Measurements from ENCODE around the gene NLGN4Y. TPM values are rescaled to one million over a fixed set of nuclear protein-coding genes. Genes with fewer than 3 reads are reported as not detected.

Gene NLGN4Y
- total and polyA plus RNA-seq, 7 donors: 0.30 to 0.65 (median 0.46) TPM; not detected in 4

GRCh38 chrY:14804041-14804440 is 279.7 kb downstream of the NLGN4Y start:
- TF ChIP-seq, protein P1, sequence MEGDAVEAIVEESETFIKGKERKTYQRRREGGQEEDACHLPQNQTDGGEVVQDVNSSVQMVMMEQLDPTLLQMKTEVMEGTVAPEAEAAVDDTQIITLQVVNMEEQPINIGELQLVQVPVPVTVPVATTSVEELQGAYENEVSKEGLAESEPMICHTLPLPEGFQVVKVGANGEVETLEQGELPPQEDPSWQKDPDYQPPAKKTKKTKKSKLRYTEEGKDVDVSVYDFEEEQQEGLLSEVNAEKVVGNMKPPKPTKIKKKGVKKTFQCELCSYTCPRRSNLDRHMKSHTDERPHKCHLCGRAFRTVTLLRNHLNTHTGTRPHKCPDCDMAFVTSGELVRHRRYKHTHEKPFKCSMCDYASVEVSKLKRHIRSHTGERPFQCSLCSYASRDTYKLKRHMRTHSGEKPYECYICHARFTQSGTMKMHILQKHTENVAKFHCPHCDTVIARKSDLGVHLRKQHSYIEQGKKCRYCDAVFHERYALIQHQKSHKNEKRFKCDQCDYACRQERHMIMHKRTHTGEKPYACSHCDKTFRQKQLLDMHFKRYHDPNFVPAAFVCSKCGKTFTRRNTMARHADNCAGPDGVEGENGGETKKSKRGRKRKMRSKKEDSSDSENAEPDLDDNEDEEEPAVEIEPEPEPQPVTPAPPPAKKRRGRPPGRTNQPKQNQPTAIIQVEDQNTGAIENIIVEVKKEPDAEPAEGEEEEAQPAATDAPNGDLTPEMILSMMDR (IDR thresholded peaks at IDR 0.05): no peak
- no peak overlapping the region for H3K4me3 ChIP-seq
- no peaks in the 10 kb centered on the region for H3K9me3 ChIP-seq
- no peaks in the 10 kb centered on the region for H3K27me3 ChIP-seq (ENCODE audit: insufficient read depth in 3 of 3, low read length in 2 of 3)
- intact Hi-C loops (cut with DNase I): no loop called here
- no peak for DNase-seq
- H3K36me3 ChIP-seq (ENCODE audit: insufficient read depth in 1 of 2, low read depth in 1 of 2): no peaks in the 10 kb centered on the region
- ATAC-seq: no peak
- H3K4me1 ChIP-seq: no peaks in the 10 kb centered on the region
- no peak overlapping the region for H3K27ac ChIP-seq

GRCh38 chrY:14818452-14818851 is 294.1 kb downstream of the NLGN4Y start:
- H3K4me3 ChIP-seq: no peak overlapping the region
- no peak for DNase-seq
- no peaks in the 10 kb centered on the region for H3K4me1 ChIP-seq
- H3K27ac ChIP-seq: no peak overlapping the region
- TF ChIP-seq, protein P1 (IDR thresholded peaks at IDR 0.05): no peak
- no peaks in the 10 kb centered on the region for H3K27me3 ChIP-seq (ENCODE audit: insufficient read depth in 3 of 3, low read length in 2 of 3)
- no peak for ATAC-seq
- intact Hi-C loops (cut with DNase I): no loop called here
- H3K36me3 ChIP-seq (ENCODE audit: insufficient read depth in 1 of 2, low read depth in 1 of 2): no peaks in the 10 kb centered on the region
- no peaks in the 10 kb centered on the region for H3K9me3 ChIP-seq

DNA sequence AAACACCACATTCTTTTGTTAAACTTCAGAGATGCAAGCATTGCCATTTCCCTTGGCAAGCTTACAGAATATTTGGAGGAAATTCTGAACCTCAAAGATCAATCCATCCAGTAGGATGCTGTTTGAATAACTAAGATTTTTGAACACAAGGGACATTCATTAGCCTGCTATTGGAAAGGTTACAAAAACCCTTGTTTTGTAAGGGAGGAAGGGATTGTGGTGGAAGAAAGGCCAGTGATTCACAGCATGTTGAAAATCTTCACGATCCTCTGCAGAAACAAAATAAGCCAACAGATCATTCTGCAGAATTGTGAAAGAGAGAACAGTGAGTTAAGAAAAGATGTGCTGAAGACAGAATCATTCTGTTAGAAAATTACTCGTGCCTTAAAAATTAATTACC is 297.9 kb downstream of the NLGN4Y start:
- intact Hi-C loops (cut with DNase I): no loop called here
- no peaks in the 10 kb centered on the region for H3K9me3 ChIP-seq
- no peaks in the 10 kb centered on the region for H3K4me1 ChIP-seq
- no peaks in the 10 kb centered on the region for H3K36me3 ChIP-seq (ENCODE audit: insufficient read depth in 1 of 2, low read depth in 1 of 2)
- H3K27ac ChIP-seq: no peak overlapping the region
- TF ChIP-seq, protein P1 (IDR thresholded peaks at IDR 0.05): no peak
- 27 to 38% methylated on average over 2 of the region's 2 CpGs; no CpG with 5 or more reads in 1 of the 3 donors for WGBS, 3 donors
- H3K27me3 ChIP-seq (ENCODE audit: insufficient read depth in 3 of 3, low read length in 2 of 3): no peaks in the 10 kb centered on the region
- DNase-seq (no peak), ATAC-seq (no peak)
- H3K4me3 ChIP-seq: no peak overlapping the region

- intact Hi-C loops (cut with DNase I): no loop called here
- DNase-seq (no peak), ATAC-seq (no peak)
- H3K4me1 ChIP-seq: no peaks in the 10 kb centered on the region
- H3K9me3 ChIP-seq: no peaks in the 10 kb centered on the region
- no peaks in the 10 kb centered on the region for H3K36me3 ChIP-seq (ENCODE audit: insufficient read depth in 1 of 2, low read depth in 1 of 2)
- 32 to 58% methylated on average over 1 of the region's 1 CpG; no CpG with 5 or more reads in 1 of the 3 donors for WGBS, 3 donors
- no peak overlapping the region for H3K4me3 ChIP-seq
- no peak overlapping the region for H3K27ac ChIP-seq
- H3K27me3 ChIP-seq (ENCODE audit: insufficient read depth in 3 of 3, low read length in 2 of 3): no peaks in the 10 kb centered on the region
- TF ChIP-seq, protein P1 (IDR thresholded peaks at IDR 0.05): no peak
These were observed 298.6 kb downstream of the NLGN4Y start for GRCh38 chrY:14822906-14823305.

DNA sequence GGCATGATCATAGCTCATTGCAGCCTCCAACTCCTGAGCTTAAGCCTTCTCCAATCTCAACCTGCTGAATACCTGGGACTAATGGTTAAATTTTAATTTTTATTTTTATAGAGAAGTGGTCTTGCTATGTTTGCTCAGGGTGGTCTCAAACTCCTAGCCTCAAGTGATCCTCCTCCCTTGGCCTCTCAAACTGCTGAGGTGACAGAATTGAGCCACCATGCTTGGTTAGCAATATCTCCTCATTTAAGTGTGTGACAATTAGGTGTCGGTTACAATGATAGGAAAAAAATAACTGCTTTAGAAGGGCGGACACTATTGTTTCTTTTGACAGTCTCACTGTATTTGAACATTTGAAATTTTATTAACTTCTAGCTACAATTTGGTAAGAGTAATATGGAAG is 300.3 kb downstream of the NLGN4Y start:
- no peaks in the 10 kb centered on the region for H3K27me3 ChIP-seq (ENCODE audit: insufficient read depth in 3 of 3, low read length in 2 of 3)
- intact Hi-C loops (cut with DNase I): no loop called here
- H3K4me1 ChIP-seq: no peaks in the 10 kb centered on the region
- H3K27ac ChIP-seq: no peak overlapping the region
- ATAC-seq: no peak
- H3K4me3 ChIP-seq: no peak overlapping the region
- no peaks in the 10 kb centered on the region for H3K9me3 ChIP-seq
- WGBS, 3 donors: 96 to 98% methylated on average over 2 of the region's 2 CpGs; no CpG with 5 or more reads in 1 of the 3 donors
- no peak for DNase-seq
- no peaks in the 10 kb centered on the region for H3K36me3 ChIP-seq (ENCODE audit: insufficient read depth in 1 of 2, low read depth in 1 of 2)
- TF ChIP-seq, protein P1 (IDR thresholded peaks at IDR 0.05): no peak

All from psoas muscle (tissue), 8 donors.